Chondrocyte (in vitro differentiated cells): Measurements from ENCODE around the gene GTF2H2C. TPM values are rescaled to one million over a fixed set of nuclear protein-coding genes. Genes with fewer than 3 reads are reported as not detected.
"Not testable (repeated sequence)": the region's sequence is repeated elsewhere in the genome, so short reads cannot be mapped to it uniquely, and the experiment has no call there.

Source experiments
- DNase-seq: peaks from one replicate; pipeline ENCODE4 v3.0.0; 2021; ENCODE audit warnings: mixed read lengths, low spot score
- H3K27ac Mint-ChIP-seq: one replicate; pipeline ENCODE4 v1.8.0; 2021; ENCODE audit warnings: mild to moderate bottlenecking, moderate library complexity, mixed read lengths; ENCODE audit not compliant: unreplicated experiment
- H3K27me3 Mint-ChIP-seq: 2 replicates; pipeline ENCODE4 v1.8.0; 2021; ENCODE audit warnings: low read depth, mixed read lengths
- H3K36me3 Mint-ChIP-seq: 2 replicates; pipeline ENCODE4 v1.8.0; 2021; ENCODE audit warnings: low read depth, mixed read lengths
- H3K4me1 Mint-ChIP-seq: 2 replicates; pipeline ENCODE4 v1.8.0; 2021; ENCODE audit warnings: low read depth, mild to moderate bottlenecking, mixed read lengths
- H3K4me3 Mint-ChIP-seq: one replicate; pipeline ENCODE4 v1.8.0; 2021; ENCODE audit warnings: mild to moderate bottlenecking, moderate library complexity, mixed read lengths; ENCODE audit not compliant: unreplicated experiment
- H3K9me3 Mint-ChIP-seq: 2 replicates; pipeline ENCODE4 v1.8.0; 2021; ENCODE audit warnings: low read depth, mixed read lengths
- total RNA-seq: library from RNA; stranded (reverse); gene quantifications from 3 replicates; pipeline ENCODE4 v1.2.1, GENCODE V29; 2021
- TF ChIP-seq, protein P1 (sequence below): fragments of 200-600 bp; sonication (generic); IDR thresholded peaks from 2 replicates; pipeline ENCODE4 v1.5.0; 2021; ENCODE audit warnings: antibody characterized with exemption, mild to moderate bottlenecking, moderate library complexity

GTF2H2C gene
- total RNA-seq, 1 donor from 2014 or later = 25.5 TPM

DNA sequence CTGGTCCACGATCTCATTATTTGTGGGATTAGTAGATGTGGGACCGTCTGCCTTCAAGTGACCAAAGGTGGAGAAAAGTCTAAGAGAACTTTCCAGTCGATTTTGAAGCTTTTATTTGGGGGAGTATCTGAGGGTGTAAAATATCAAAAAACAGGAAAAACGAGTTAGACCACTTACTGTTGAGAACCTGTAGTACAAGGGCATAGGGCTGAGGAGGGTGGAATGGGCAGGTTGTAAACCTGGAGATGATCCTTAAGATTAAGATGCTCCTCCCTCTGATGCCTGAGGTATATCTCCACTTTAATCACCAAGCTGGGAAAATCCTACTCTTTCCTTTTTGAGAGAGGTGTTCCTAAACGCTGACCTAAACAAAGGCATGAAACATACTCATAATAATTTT is 32.0 kb upstream of the GTF2H2C start:
- Mint-ChIP-seq H3K4me1 (peaks cover 3% of the 10 kb centered on the region), H3K27ac (no peak overlapping the region), H3K27me3 (peaks cover 8% of the 10 kb centered on the region), H3K36me3 (no peaks in the 10 kb centered on the region), H3K9me3 (no peaks in the 10 kb centered on the region), H3K4me3 (no peak overlapping the region)
- DNase-seq = no peak
- TF ChIP-seq, protein P1, sequence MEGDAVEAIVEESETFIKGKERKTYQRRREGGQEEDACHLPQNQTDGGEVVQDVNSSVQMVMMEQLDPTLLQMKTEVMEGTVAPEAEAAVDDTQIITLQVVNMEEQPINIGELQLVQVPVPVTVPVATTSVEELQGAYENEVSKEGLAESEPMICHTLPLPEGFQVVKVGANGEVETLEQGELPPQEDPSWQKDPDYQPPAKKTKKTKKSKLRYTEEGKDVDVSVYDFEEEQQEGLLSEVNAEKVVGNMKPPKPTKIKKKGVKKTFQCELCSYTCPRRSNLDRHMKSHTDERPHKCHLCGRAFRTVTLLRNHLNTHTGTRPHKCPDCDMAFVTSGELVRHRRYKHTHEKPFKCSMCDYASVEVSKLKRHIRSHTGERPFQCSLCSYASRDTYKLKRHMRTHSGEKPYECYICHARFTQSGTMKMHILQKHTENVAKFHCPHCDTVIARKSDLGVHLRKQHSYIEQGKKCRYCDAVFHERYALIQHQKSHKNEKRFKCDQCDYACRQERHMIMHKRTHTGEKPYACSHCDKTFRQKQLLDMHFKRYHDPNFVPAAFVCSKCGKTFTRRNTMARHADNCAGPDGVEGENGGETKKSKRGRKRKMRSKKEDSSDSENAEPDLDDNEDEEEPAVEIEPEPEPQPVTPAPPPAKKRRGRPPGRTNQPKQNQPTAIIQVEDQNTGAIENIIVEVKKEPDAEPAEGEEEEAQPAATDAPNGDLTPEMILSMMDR = no peak

DNA sequence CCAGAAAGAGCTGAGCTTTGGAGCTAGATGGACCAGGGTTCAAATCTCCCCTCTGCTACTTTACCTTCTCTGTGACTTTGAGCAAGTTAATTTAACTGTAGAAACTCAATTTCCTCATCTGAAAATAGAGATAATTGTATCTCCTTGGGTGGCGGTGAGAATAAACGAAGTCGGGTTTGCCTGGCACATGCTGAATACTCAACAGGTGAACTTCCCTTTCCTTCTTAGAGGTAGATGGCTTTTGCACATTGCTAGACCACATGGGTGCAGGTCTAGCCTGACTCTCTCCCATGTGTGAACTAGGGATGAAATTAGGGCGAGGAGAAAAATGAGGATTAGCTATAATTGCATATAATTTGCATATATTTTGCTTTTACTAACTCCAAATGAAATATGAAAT is 31.4 kb upstream of the GTF2H2C start:
- H3K9me3 Mint-ChIP-seq = no peaks in the 10 kb centered on the region
- no peaks in the 10 kb centered on the region for H3K36me3 Mint-ChIP-seq
- H3K27me3 Mint-ChIP-seq = peaks cover 8% of the 10 kb centered on the region

GRCh38 chr5:69530561-69531405 is 29.2 kb upstream of the GTF2H2C start:
- no peak for DNase-seq
- Mint-ChIP-seq H3K9me3 (no peaks in the 10 kb centered on the region), H3K4me1 (peaks cover 3% of the 10 kb centered on the region), H3K36me3 (no peaks in the 10 kb centered on the region), H3K4me3 (no peak overlapping the region), H3K27ac (no peak overlapping the region), H3K27me3 (peaks cover 8% of the 10 kb centered on the region)
- TF ChIP-seq, protein P1 = no peak

More for the DNA sequence above, 31.4 kb upstream of the GTF2H2C start:
- DNase-seq = no peak
- TF ChIP-seq, protein P1 = no peak
- H3K4me1 Mint-ChIP-seq = peaks cover 3% of the 10 kb centered on the region
- H3K4me3 Mint-ChIP-seq = no peak overlapping the region
- no peak overlapping the region for H3K27ac Mint-ChIP-seq

DNA sequence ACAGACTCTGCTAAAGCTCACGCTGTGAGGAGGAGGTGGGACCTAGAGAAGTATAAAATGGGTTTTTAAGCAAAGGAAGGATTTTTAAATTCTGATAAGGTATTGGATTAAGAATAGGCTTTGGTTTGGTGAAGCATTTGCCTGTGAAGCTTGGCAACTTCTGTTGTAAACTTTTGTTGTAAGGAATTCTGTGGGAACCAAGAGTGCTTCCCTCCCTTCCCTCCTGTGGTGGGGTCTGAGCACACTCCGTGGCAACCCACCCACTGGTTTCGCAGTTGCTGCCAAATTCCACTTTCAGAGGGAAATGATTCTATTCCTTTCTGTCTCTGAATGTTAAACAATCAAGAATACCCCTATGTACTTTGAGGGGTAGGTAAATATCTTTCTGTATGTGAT is 28.6 kb upstream of the GTF2H2C start:
- H3K27ac Mint-ChIP-seq = no peak overlapping the region
- H3K36me3 Mint-ChIP-seq = no peaks in the 10 kb centered on the region
- no peaks in the 10 kb centered on the region for H3K9me3 Mint-ChIP-seq
- H3K27me3 Mint-ChIP-seq = peaks cover 8% of the 10 kb centered on the region
- TF ChIP-seq, protein P1 = no peak
- H3K4me3 Mint-ChIP-seq = no peak overlapping the region
- no peak for DNase-seq
- H3K4me1 Mint-ChIP-seq = peaks cover 3% of the 10 kb centered on the region

DNA sequence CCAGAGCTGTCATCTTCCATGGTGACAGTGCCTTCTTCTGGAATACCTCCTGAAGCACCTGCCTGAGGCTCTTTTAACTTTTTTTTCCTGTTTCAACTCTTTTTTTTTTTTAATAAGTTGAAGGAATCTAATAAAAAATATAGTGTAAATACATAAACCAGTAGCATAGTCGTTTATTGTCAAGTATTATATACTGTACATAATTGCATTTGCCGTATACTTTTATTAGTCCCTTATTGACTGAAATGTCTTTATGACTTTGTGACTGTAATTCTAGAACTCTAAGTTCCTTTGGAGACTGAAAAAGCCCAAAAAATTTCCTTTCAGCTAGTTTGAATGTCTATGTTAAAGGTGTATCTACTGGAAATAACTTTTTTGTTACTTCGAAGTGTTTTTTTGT is 22.1 kb upstream of the GTF2H2C start:
- not testable (repeated sequence) for H3K9me3 Mint-ChIP-seq, H3K4me1 Mint-ChIP-seq, H3K4me3 Mint-ChIP-seq, DNase-seq, H3K27me3 Mint-ChIP-seq, H3K27ac Mint-ChIP-seq, H3K36me3 Mint-ChIP-seq

GRCh38 chr5:69538735-69539134 is 21.3 kb upstream of the GTF2H2C start:
- not testable (repeated sequence) for DNase-seq, H3K27me3 Mint-ChIP-seq, H3K9me3 Mint-ChIP-seq, H3K4me1 Mint-ChIP-seq, H3K36me3 Mint-ChIP-seq, H3K27ac Mint-ChIP-seq, H3K4me3 Mint-ChIP-seq

DNA sequence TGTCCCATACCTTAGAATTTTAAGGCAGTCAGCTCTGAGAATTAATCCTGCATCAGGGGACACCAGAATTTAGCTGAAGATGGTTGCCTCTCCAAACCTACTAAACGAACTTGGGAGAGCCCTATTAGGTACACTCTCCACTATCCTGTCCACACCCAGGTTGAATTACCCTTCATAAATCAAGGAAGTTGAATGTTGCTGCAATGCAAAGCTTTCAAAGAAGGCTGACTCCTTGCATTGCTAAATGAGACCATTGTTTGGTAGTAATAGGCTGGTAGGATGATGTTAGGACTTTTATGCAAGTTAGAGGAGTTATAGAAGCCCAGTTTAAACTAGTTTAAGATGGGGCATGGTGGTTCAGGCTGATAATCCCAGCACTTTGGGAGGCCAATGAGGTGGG is 18.6 kb upstream of the GTF2H2C start:
- H3K9me3 Mint-ChIP-seq, H3K27ac Mint-ChIP-seq, H3K4me3 Mint-ChIP-seq, H3K4me1 Mint-ChIP-seq, H3K27me3 Mint-ChIP-seq, DNase-seq, H3K36me3 Mint-ChIP-seq: not testable (repeated sequence)

DNA sequence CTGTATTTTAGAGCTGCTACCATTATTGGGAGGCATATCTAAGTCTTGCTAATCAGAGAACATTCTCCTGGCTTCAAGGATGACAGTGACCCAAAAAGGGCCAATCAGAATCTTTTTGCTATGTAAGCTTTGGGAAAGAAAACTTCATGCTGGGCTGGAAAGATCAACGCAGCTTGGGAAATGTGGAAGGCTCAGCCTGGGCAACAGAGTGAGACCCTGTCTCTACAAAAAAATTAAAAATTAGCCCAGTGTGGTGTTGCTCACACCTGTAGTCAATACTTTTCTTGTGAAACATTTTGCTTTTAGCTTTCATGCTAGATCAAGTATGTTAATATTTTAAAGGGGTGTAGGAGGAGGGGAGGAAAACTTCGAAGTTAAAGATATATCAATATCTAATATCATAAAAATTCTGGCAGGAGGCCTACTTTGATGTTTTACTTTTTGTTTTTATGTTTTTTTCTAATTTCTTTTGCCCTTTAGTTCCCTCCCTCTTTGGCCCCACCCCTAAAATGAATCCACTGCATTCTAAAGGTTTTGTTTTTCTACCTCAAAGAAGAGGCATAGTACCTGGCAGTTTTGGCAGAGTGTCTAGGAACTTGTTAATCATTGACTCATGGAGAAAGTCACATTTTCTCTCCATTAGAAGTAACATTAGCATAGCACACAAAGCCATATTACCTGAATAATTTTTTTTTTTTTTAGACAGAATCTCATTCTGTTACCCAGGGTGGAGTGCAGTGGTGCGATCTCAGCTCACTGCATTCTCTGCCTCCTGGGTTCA is 17.0 kb upstream of the GTF2H2C start:
- H3K36me3 Mint-ChIP-seq, DNase-seq, H3K27me3 Mint-ChIP-seq, H3K27ac Mint-ChIP-seq, H3K4me3 Mint-ChIP-seq, H3K4me1 Mint-ChIP-seq, H3K9me3 Mint-ChIP-seq: not testable (repeated sequence)

GRCh38 chr5:69544602-69545001 is 15.4 kb upstream of the GTF2H2C start:
- not testable (repeated sequence) for H3K36me3 Mint-ChIP-seq, H3K27me3 Mint-ChIP-seq, H3K4me3 Mint-ChIP-seq, H3K4me1 Mint-ChIP-seq, DNase-seq, H3K9me3 Mint-ChIP-seq, H3K27ac Mint-ChIP-seq
